ENCODE results near the gene EPB41L4B. TPM values are rescaled to one million over a fixed set of nuclear protein-coding genes. Genes with fewer than 3 reads are reported as not detected.

The EPB41L4B gene
- total RNA-seq, 4 donors from 2014 or later = 0.42 to 2.3 (median 1.5) TPM

DNA sequence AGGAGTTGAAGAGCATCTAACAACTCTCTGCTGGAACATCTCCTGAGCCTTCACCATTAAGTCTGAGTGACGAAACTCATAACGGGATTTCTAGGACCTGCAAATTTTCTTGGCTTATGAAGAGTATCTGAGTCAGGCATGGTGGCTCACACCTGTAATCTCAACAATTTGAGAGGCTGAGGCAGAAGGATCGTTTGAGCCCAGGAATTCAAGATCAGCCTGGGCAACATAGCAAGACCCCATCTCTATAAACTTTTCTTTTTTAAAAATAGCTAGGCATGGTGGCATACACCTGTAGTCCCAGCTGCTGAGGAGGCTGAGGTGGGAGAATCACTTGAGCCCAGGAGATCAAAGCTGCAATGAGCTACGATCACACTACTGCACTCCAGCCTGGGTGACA is 48.8 kb downstream of the EPB41L4B start:
- TF ChIP-seq POLR2AphosphoS5 (IDR thresholded peaks at IDR 0.05) (no peak), EP300 (IDR thresholded peaks at IDR 0.05) (no peak), POLR2A (IDR thresholded peaks at IDR 0.05; ENCODE audit: low read depth) (no peak)
- TF ChIP-seq, protein P1, sequence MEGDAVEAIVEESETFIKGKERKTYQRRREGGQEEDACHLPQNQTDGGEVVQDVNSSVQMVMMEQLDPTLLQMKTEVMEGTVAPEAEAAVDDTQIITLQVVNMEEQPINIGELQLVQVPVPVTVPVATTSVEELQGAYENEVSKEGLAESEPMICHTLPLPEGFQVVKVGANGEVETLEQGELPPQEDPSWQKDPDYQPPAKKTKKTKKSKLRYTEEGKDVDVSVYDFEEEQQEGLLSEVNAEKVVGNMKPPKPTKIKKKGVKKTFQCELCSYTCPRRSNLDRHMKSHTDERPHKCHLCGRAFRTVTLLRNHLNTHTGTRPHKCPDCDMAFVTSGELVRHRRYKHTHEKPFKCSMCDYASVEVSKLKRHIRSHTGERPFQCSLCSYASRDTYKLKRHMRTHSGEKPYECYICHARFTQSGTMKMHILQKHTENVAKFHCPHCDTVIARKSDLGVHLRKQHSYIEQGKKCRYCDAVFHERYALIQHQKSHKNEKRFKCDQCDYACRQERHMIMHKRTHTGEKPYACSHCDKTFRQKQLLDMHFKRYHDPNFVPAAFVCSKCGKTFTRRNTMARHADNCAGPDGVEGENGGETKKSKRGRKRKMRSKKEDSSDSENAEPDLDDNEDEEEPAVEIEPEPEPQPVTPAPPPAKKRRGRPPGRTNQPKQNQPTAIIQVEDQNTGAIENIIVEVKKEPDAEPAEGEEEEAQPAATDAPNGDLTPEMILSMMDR (IDR thresholded peaks at IDR 0.05) = no peak
- H3K4me3 ChIP-seq = no peak overlapping the region
- H3K4me1 ChIP-seq = peaks cover 0 to 4% (median 0%) of the 10 kb centered on the region in 4 donors
- WGBS = 97% methylated on average over 4 of the region's 4 CpGs
- DNase-seq (ENCODE audit: extremely low spot score) = no peak
- no peaks in the 10 kb centered on the region for H3K27me3 ChIP-seq
- intact Hi-C loops (cut with DNase I) = no loop called here
- no peaks in the 10 kb centered on the region for H3K36me3 ChIP-seq
- no peak overlapping the region for H3K27ac ChIP-seq (replicated peaks in 1 of 4)
- peaks cover 0 to 5% (median 0%) of the 10 kb centered on the region in 4 donors for H3K9me3 ChIP-seq

DNA sequence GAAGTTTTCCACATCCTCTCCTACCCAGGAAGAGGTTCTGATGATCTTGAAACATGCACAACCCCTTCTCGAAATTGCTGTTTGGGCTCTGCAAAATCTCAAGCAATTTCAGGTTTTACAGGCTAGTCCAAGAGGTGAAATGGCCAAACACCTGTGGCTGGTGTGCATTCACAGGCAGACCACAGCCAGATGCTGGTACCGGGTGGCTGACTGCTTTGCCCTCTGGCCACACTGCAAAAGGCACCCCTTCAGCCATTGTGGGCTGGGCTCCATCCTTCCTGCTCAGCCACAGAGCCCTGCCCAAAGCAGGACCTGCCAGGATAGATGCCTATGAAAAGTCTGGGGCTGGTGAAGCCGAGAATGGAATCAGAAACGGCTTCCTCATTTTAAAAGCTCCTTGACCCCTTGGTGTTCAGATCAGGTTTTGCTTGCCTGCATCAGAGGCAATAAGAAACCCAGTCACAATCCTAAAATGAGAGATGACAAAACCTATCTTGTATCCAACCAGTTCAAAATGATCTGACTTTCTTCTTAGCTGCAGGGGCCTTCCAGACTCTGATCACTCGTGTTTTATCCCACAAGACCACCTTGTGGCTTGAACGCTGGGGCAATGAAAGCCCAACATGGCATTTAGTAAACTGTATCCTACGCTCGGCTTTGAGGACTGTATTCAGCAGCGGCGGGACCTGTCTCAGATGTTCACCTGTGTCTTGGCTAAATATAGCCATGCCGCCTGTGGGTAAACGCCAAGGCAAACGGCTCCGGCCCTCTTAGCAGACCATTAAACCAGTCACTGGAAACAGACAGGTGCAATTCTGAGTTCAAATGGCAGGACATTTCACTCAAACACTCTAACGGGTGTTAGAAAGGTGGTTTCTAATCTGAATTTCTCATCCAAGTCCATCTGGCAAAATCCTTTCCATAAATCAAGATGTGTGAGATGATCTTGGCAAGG is 49.6 kb downstream of the EPB41L4B start:
- 83% methylated on average over 10 of the region's 15 CpGs for WGBS
- Histone ChIP-seq H3K9me3 (peaks cover 0 to 5% (median 0%) of the 10 kb centered on the region in 4 donors), H3K4me1 (peaks cover 0 to 4% (median 0%) of the 10 kb centered on the region in 4 donors), H3K27ac (replicated peaks in 1 of 4) (no peak overlapping the region), H3K27me3 (no peaks in the 10 kb centered on the region), H3K36me3 (no peaks in the 10 kb centered on the region), H3K4me3 (no peak overlapping the region)
- TF ChIP-seq EP300 (IDR thresholded peaks at IDR 0.05) = no peak
- no peak for TF ChIP-seq POLR2AphosphoS5 (IDR thresholded peaks at IDR 0.05)
- no peak for TF ChIP-seq POLR2A (IDR thresholded peaks at IDR 0.05; ENCODE audit: low read depth)
- TF ChIP-seq, protein P1 (IDR thresholded peaks at IDR 0.05) = no peak
- intact Hi-C loops (cut with DNase I) = no loop called here
- DNase-seq (ENCODE audit: extremely low spot score) = no peak

DNA sequence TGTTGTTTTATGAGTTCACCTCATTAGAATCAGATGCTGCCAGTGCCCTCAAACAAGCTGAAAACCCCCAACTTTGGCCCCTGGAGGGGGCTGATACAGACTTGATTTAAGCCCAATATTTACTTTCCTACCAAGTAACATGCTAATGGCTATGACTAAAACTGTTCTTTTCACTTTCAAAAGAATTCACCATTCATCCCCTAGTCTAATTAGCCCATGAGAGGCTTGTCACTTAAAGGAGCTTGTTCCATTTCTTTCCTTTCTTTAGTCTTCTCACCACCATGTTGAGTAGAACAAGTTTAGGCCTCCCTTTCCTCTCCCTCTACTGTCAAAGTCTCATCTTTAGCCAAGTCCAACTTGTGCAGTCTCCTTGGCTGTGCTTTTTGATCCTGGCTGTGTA is 50.4 kb downstream of the EPB41L4B start:
- TF ChIP-seq, protein P1 (IDR thresholded peaks at IDR 0.05) = no peak
- TF ChIP-seq POLR2AphosphoS5 (IDR thresholded peaks at IDR 0.05) = no peak
- no peak for TF ChIP-seq POLR2A (IDR thresholded peaks at IDR 0.05; ENCODE audit: low read depth)
- TF ChIP-seq EP300 (IDR thresholded peaks at IDR 0.05) = no peak

DNA sequence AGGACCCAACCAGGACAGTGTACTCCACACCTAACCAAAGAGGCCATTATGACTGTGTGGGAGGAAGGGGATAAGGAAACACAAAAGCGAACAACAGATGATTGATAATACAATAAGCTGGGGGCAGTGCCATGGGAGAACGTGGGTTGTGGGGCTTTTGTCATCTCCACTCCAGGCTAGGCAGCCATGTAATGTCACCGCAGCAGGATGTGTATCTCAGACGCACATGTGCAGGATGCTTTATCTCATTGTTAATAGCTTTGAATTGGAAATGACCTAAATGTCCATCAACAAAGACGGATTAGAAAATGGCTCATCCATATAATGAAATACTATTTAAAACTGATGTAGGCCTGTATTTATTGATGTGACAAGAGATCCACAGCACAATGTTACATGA is 51.0 kb downstream of the EPB41L4B start:
- WGBS = 90% methylated on average over 5 of the region's 5 CpGs
- no peak for DNase-seq (ENCODE audit: extremely low spot score)
- intact Hi-C loops (cut with DNase I) = no loop called here
- Histone ChIP-seq H3K4me3 (no peak overlapping the region), H3K4me1 (peaks cover 0 to 4% (median 0%) of the 10 kb centered on the region in 4 donors), H3K27me3 (no peaks in the 10 kb centered on the region), H3K27ac (replicated peaks in 1 of 4) (no peak overlapping the region), H3K9me3 (peaks cover 0 to 5% (median 0%) of the 10 kb centered on the region in 4 donors), H3K36me3 (no peaks in the 10 kb centered on the region)
- TF ChIP-seq EP300 (IDR thresholded peaks at IDR 0.05) = no peak
- TF ChIP-seq POLR2AphosphoS5 (IDR thresholded peaks at IDR 0.05) = no peak
- TF ChIP-seq POLR2A (IDR thresholded peaks at IDR 0.05; ENCODE audit: low read depth) = no peak
- TF ChIP-seq, protein P1 (IDR thresholded peaks at IDR 0.05) = no peak

More for the DNA sequence above, 50.4 kb downstream of the EPB41L4B start:
- intact Hi-C loops (cut with DNase I) = no loop called here
- Histone ChIP-seq H3K4me3 (no peak overlapping the region), H3K27ac (replicated peaks in 1 of 4) (no peak overlapping the region), H3K9me3 (peaks cover 0 to 5% (median 0%) of the 10 kb centered on the region in 4 donors), H3K36me3 (no peaks in the 10 kb centered on the region), H3K4me1 (peaks cover 0 to 4% (median 0%) of the 10 kb centered on the region in 4 donors), H3K27me3 (no peaks in the 10 kb centered on the region)
- DNase-seq (ENCODE audit: extremely low spot score) = no peak

Measured in esophagus muscularis mucosa (tissue), 4 donors.